Stimulated activated memory B cell treated with anti-CD40 and anti-IgM and Interleukin-4, amounts not matched to agents 10 μg/mL and 1 μg/mL and 100 μg/mL, for 72 hours (primary cell): Measurements from ENCODE around the gene L2HGDH.
A peak's percentile ranks its signal among the peaks of the same experiment; 100 is the strongest.
"Not testable (repeated sequence)": the region's sequence is repeated elsewhere in the genome, so short reads cannot be mapped to it uniquely, and the experiment has no call there.

Experiments used
- ATAC-seq: fragments of 150-1000 bp; cut with Tn5 transposase; 2 replicates; pipeline ENCODE4 v1.10.0; 2021
- H3K27ac Mint-ChIP-seq: one replicate; pipeline ENCODE4 v1.8.0; 2022; ENCODE audit warnings: mild to moderate bottlenecking, mixed read lengths
- H3K27me3 Mint-ChIP-seq: one replicate; pipeline ENCODE4 v1.8.0; 2022; ENCODE audit warnings: mixed read lengths
- H3K36me3 Mint-ChIP-seq: one replicate; pipeline ENCODE4 v1.8.0; 2022; ENCODE audit warnings: mixed read lengths
- H3K4me1 Mint-ChIP-seq: one replicate; pipeline ENCODE4 v1.8.0; 2022; ENCODE audit warnings: mixed read lengths
- H3K4me3 Mint-ChIP-seq: one replicate; pipeline ENCODE4 v1.8.0; 2022; ENCODE audit warnings: mild to moderate bottlenecking, moderate library complexity, mixed read lengths
- H3K9me3 Mint-ChIP-seq: one replicate; pipeline ENCODE4 v1.8.0; 2022; ENCODE audit warnings: mixed read lengths

The L2HGDH gene

GRCh38 chr14:50311972-50312733 is at the start of gene L2HGDH, which contains the start of gene DMAC2L:
Gene L2HGDH, minus strand, starts transcription at chr14:50312229. Its CDS starts 79 bp downstream, at chr14:50312150.
Gene DMAC2L, plus strand, starts transcription at chr14:50312324. Its CDS starts 9,164 bp downstream, at chr14:50321488.
- peak within 1 kb of the TSS; percentile 92 for H3K27ac Mint-ChIP-seq
- H3K27me3 Mint-ChIP-seq = no peaks in the 10 kb centered on the region
- peaks cover 49% of the 10 kb centered on the region for H3K4me1 Mint-ChIP-seq
- H3K36me3 Mint-ChIP-seq = peaks cover 21% of the 10 kb centered on the region
- H3K9me3 Mint-ChIP-seq = no peaks in the 10 kb centered on the region
- peak within 1 kb of the TSS; percentile 88 for H3K4me3 Mint-ChIP-seq
- peak; percentile 98 for ATAC-seq

DNA sequence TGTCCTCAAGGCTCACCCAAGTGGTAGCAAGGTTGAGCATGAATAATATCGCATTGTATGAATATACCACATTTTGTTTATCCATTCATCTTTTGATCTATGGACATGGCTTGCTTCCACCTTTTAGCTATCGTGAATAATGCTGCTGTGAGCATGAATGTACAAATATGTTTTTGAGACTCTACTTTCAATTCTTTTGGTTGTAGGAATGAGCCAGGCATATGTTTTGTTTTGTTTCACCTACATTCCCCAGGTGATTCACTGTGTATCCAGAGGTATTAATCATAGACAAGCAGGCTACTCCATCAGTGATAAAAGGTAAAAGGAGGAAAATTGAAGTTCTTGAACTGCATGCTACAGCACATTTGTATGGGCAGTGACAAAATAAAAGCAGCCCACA is 48.8 kb upstream of the L2HGDH start:
- peaks cover 31% of the 10 kb centered on the region for H3K36me3 Mint-ChIP-seq
- no peaks in the 10 kb centered on the region for H3K27me3 Mint-ChIP-seq
- H3K4me1 Mint-ChIP-seq = peaks cover 25% of the 10 kb centered on the region
- H3K4me3 Mint-ChIP-seq = no peak overlapping the region
- no peaks in the 10 kb centered on the region for H3K9me3 Mint-ChIP-seq
- ATAC-seq = no peak
- no peak overlapping the region for H3K27ac Mint-ChIP-seq

- Mint-ChIP-seq H3K36me3 (peaks cover 31% of the 10 kb centered on the region), H3K9me3 (no peaks in the 10 kb centered on the region), H3K27ac (no peak overlapping the region), H3K27me3 (no peaks in the 10 kb centered on the region), H3K4me1 (peaks cover 23% of the 10 kb centered on the region), H3K4me3 (no peak overlapping the region)
- no peak for ATAC-seq
Observed at GRCh38 chr14:50360093-50360492, 48.1 kb upstream of the L2HGDH start.

DNA sequence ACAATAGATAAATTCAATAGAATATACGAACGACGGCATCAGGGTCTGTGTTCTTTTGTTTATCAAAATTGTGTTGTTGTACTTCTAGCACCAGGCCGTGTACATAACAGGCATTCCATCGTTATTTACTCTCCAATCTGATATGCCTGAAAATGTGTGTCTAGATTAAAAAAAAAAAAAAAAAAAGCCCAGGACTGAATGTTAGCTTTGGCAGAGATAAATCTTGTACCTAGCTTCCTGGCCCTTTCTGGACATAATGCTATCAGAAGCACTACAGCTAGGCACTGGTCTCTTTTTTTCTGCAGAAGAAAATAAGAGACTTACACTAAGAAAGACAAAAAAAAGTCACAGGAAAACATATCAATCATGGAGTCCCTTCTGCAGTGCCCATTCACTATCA is 47.6 kb upstream of the L2HGDH start:
- Mint-ChIP-seq H3K27me3 (no peaks in the 10 kb centered on the region), H3K4me3 (no peak overlapping the region), H3K27ac (no peak overlapping the region), H3K4me1 (peaks cover 18% of the 10 kb centered on the region), H3K36me3 (peaks cover 31% of the 10 kb centered on the region), H3K9me3 (no peaks in the 10 kb centered on the region)
- ATAC-seq = no peak

GRCh38 chr14:50357753-50358395 is 45.8 kb upstream of the L2HGDH start:
- ATAC-seq = no peak
- Mint-ChIP-seq H3K27ac (no peak overlapping the region), H3K36me3 (peaks cover 31% of the 10 kb centered on the region), H3K4me1 (peaks cover 4% of the 10 kb centered on the region), H3K27me3 (no peaks in the 10 kb centered on the region), H3K4me3 (no peak overlapping the region), H3K9me3 (no peaks in the 10 kb centered on the region)

GRCh38 chr14:50357124-50357523 is 45.1 kb upstream of the L2HGDH start:
- Mint-ChIP-seq H3K9me3 (no peaks in the 10 kb centered on the region), H3K27ac (no peak overlapping the region), H3K36me3 (peaks cover 31% of the 10 kb centered on the region), H3K4me1 (no peaks in the 10 kb centered on the region), H3K27me3 (no peaks in the 10 kb centered on the region), H3K4me3 (no peak overlapping the region)
- ATAC-seq = no peak

DNA sequence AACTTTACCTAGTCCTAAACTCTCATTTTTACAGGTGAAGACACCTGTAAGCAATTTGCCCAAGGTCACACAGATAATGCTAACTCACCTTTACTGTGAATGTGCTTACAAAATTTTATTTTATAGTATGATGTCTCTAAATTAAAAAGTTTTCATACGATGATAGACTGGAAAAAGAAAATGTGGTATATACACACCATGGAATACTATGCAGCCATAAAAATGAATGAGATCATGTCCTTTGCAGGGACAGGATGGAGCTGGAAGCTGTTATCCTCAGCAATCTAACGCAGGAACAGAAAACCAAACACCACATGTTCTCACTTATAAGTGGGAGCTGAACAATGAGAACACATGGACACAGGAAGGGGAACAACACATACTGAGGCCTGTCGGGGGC is 44.3 kb upstream of the L2HGDH start:
- H3K4me1 Mint-ChIP-seq, H3K9me3 Mint-ChIP-seq, H3K27ac Mint-ChIP-seq, H3K4me3 Mint-ChIP-seq, ATAC-seq, H3K27me3 Mint-ChIP-seq: not testable (repeated sequence)
- H3K36me3 Mint-ChIP-seq = peaks cover 35% of the 10 kb centered on the region

- Mint-ChIP-seq H3K4me1 (peaks cover 8% of the 10 kb centered on the region), H3K27ac (no peak overlapping the region), H3K4me3 (no peak overlapping the region), H3K36me3 (peaks cover 39% of the 10 kb centered on the region), H3K9me3 (no peaks in the 10 kb centered on the region), H3K27me3 (no peaks in the 10 kb centered on the region)
- no peak for ATAC-seq
Observed at GRCh38 chr14:50355692-50356091, 43.7 kb upstream of the L2HGDH start.

DNA sequence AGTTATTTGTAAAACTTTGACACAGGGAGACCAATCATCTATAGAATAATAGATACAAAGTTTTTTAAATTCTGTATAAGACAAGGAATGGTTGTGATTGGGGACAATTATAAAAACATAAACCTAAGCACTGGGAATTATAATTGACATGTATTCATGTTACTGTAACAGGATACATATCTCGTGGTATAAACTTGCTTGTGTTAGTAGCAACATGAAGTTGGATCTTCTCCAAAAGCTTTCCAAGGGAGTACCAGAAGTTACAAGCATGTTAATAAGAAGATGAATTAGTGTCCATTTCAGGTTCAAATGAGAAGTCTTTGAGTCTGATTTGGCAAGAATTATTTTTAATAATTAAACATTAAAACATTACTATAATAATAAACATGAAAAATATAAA is 42.5 kb upstream of the L2HGDH start:
- peaks cover 8% of the 10 kb centered on the region for H3K4me1 Mint-ChIP-seq
- H3K27ac Mint-ChIP-seq = no peak overlapping the region
- H3K36me3 Mint-ChIP-seq = peaks cover 39% of the 10 kb centered on the region
- no peak overlapping the region for H3K4me3 Mint-ChIP-seq
- H3K9me3 Mint-ChIP-seq = no peaks in the 10 kb centered on the region
- no peaks in the 10 kb centered on the region for H3K27me3 Mint-ChIP-seq
- ATAC-seq = no peak

- Mint-ChIP-seq H3K27ac (no peak overlapping the region), H3K36me3 (peaks cover 29% of the 10 kb centered on the region)
- ATAC-seq = no peak
Observed at GRCh38 chr14:50353126-50353525, 41.1 kb upstream of the L2HGDH start.

DNA sequence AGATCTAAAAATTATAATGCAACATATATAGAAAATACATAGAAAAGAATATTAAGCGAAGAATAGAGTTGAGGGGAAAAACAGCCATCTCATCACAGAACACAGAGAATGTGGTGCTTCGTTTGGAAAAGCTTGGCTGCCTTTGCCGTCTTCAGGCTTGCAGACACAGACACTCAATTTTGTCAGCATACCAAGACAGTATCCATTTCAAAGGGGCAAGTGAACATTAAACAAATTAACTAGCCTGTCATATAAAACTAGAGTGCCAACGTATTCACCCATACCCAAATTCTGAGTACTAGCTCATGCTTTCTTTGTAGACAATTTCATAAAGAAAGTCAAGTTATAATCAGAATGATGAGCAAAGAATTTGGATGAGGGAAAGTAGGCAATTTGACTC is 40.6 kb upstream of the L2HGDH start:
- Mint-ChIP-seq H3K4me1 (peaks cover 9% of the 10 kb centered on the region), H3K9me3 (no peaks in the 10 kb centered on the region), H3K36me3 (peaks cover 23% of the 10 kb centered on the region), H3K27me3 (no peaks in the 10 kb centered on the region), H3K27ac (no peak overlapping the region), H3K4me3 (no peak overlapping the region)
- no peak for ATAC-seq

More at GRCh38 chr14:50353126-50353525, 41.1 kb upstream of the L2HGDH start:
- no peak overlapping the region for H3K4me3 Mint-ChIP-seq
- H3K4me1 Mint-ChIP-seq = peaks cover 8% of the 10 kb centered on the region
- no peaks in the 10 kb centered on the region for H3K9me3 Mint-ChIP-seq
- no peaks in the 10 kb centered on the region for H3K27me3 Mint-ChIP-seq

DNA sequence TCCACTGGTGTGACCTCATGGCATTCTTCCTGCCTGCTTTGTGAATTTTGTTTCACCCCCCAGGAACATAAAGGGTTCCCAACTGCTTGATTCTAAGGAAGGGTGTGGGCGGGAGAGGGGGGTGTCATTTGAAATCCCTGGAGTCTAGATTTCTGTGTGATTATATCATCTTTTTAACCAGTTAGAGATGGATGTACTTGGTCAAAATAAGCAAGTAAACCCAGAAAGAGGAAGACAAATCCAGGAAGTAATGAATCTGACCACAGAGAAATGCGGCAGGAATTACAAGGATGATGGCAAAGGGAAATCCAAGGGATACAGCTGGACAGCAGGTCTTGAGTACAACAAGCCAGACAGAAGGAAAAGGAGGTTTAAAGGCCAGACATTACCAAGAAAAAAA is 38.9 kb upstream of the L2HGDH start:
- no peak overlapping the region for H3K27ac Mint-ChIP-seq
- peaks cover 15% of the 10 kb centered on the region for H3K4me1 Mint-ChIP-seq
- peaks cover 9% of the 10 kb centered on the region for H3K36me3 Mint-ChIP-seq
- H3K9me3 Mint-ChIP-seq = no peaks in the 10 kb centered on the region
- ATAC-seq = no peak
- H3K27me3 Mint-ChIP-seq = no peaks in the 10 kb centered on the region
- no peak overlapping the region for H3K4me3 Mint-ChIP-seq

DNA sequence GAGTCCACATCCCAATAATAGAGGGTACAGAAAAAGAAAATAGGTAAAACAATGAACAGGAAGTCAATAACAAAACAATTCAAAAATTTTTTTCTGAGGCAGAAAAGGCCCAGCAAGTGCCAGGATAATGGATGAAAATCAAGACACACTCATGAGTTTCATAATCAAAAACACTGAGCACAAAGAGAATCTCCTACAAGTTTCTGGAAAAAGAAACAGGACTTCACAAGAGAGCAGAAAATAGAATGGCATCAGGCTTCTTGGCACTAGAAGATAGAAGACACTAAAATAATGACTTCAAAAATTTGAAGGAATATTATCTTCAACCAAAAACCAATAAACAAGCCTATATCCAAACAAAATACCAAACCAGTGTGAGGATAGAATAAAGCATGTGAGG is 36.9 kb upstream of the L2HGDH start:
- H3K27ac Mint-ChIP-seq = no peak overlapping the region
- peaks cover 9% of the 10 kb centered on the region for H3K36me3 Mint-ChIP-seq
- no peak overlapping the region for H3K4me3 Mint-ChIP-seq
- ATAC-seq = no peak
- peaks cover 26% of the 10 kb centered on the region for H3K4me1 Mint-ChIP-seq
- H3K9me3 Mint-ChIP-seq = no peaks in the 10 kb centered on the region
- no peaks in the 10 kb centered on the region for H3K27me3 Mint-ChIP-seq

- Mint-ChIP-seq H3K4me3 (no peak overlapping the region), H3K9me3 (no peaks in the 10 kb centered on the region), H3K36me3 (peaks cover 9% of the 10 kb centered on the region), H3K27me3 (no peaks in the 10 kb centered on the region), H3K4me1 (peaks cover 32% of the 10 kb centered on the region), H3K27ac (peak overlapping the region; percentile 34)
- ATAC-seq = no peak
Observed at GRCh38 chr14:50347521-50347920, 35.5 kb upstream of the L2HGDH start.

DNA sequence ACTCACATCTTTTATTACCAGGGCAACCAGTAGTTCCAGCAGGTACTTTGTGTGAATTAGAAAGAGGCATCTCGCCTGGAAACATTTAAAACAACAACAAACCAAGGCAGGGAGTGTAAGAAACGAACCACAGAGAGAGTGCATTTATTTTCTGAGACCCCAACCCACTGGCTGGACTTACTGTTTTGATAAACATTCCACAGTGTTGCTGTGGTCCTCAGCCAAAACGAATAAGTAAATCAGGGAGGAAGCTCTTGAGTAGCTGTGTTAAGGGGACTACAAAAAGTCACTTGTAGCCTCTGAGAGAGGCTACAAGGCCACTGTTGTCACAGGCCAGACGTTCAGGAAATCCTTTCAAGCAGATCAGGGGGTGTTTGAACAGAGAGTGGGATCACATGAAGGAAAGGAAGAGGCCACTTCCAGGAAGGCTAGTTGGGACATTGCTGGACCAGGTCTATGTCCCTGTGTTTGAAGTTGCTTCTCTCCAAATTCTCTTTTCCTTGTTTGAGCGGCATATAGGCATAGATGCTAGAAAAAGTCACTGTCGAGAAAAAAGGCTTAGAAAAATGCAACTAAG is 33.9 kb upstream of the L2HGDH start:
- peaks cover 24% of the 10 kb centered on the region for H3K4me1 Mint-ChIP-seq
- ATAC-seq = no peak
- peaks cover 3% of the 10 kb centered on the region for H3K36me3 Mint-ChIP-seq
- no peaks in the 10 kb centered on the region for H3K9me3 Mint-ChIP-seq
- H3K4me3 Mint-ChIP-seq = no peak overlapping the region
- H3K27ac Mint-ChIP-seq = no peak overlapping the region
- no peaks in the 10 kb centered on the region for H3K27me3 Mint-ChIP-seq
